ENCODE results near the gene VTN. TPM values are rescaled to one million over a fixed set of nuclear protein-coding genes. Genes with fewer than 3 reads are reported as not detected.

Gene VTN
- total and polyA plus RNA-seq, 2 donors (not counting 1 experiment from before 2014, with no cell fraction given): 0.17 to 3.5 TPM

DNA sequence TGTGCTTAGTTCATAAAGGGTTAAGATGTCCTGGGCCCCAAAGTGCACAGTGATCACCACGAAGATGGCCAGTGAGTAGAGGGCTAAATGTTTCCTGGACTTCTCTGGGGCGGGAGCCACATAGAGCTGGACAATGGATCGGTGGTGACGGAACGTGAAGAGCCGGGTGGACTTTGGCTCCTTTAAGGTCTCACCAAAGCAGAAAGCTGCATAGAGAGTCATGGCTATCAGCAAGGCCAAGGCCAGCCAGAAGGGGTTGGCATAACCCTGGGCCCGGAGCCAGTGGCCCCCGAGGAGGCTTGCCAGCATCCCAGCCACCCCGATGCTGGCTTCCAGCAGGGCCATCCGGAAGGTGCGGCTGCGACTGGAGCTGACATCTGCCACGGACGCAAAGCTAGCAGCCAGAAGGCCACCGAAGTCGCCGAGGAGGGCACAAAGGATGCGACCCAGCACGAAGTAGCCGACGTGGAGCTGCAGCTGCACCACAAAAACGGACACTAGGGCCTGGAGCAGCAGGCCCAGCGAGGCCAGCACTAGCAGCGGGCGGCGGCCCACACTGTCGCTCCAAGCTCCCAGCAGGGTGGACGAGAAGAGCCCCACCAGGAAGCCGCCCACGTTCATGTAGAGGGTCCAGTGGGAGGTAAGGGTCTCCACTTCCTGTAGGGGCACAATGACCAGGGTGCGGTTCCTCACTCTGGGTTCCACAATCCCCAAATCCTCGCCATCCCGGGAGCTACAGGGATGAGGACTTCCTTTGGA is 34.9 kb upstream of the VTN start:
- Histone ChIP-seq H3K4me1 (ENCODE audit: control insufficient read depth, extremely low read depth, insufficient read depth, low read length) (peaks cover 2% of the 10 kb centered on the region), H3K4me3 (replicated peaks in 1 of 4; ENCODE audit: control extremely low read depth in 1 of 4, insufficient read depth in 1 of 4, low read depth in 3 of 4, low read length in 4 of 4) (peak overlapping the region; percentile 37 to 70 (median 48)), H3K79me2 (ENCODE audit: control insufficient read depth, insufficient read depth, low read length) (no peaks in the 10 kb centered on the region), H3K27ac (ENCODE audit: insufficient read depth, low read length) (no peak overlapping the region), H3K9me3 (ENCODE audit: control insufficient read depth, insufficient read depth, low read depth, low read length) (no peaks in the 10 kb centered on the region), H2AFZ (ENCODE audit: low read length) (peak overlapping the region; percentile 60), H3K36me3 (ENCODE audit: control insufficient read depth, insufficient read depth, low read length) (no peaks in the 10 kb centered on the region), H3K9ac (ENCODE audit: insufficient read depth, low read length) (peak overlapping the region; percentile 20), H3K4me2 (ENCODE audit: extremely low read depth, insufficient read depth, low read length) (peak overlapping the region; percentile 49), H3K27me3 (ENCODE audit: control insufficient read depth, insufficient read depth, low read length) (no peaks in the 10 kb centered on the region), H4K20me1 (ENCODE audit: control insufficient read depth, extremely low read depth, insufficient read depth, low read length) (no peaks in the 10 kb centered on the region)
- DNase-seq (ENCODE audit: low read depth in 2 of 2): no peak
- no peak for TF ChIP-seq EZH2 (IDR thresholded peaks at IDR 0.05; ENCODE audit: low read length, missing control alignments)
- TF ChIP-seq, protein P1, sequence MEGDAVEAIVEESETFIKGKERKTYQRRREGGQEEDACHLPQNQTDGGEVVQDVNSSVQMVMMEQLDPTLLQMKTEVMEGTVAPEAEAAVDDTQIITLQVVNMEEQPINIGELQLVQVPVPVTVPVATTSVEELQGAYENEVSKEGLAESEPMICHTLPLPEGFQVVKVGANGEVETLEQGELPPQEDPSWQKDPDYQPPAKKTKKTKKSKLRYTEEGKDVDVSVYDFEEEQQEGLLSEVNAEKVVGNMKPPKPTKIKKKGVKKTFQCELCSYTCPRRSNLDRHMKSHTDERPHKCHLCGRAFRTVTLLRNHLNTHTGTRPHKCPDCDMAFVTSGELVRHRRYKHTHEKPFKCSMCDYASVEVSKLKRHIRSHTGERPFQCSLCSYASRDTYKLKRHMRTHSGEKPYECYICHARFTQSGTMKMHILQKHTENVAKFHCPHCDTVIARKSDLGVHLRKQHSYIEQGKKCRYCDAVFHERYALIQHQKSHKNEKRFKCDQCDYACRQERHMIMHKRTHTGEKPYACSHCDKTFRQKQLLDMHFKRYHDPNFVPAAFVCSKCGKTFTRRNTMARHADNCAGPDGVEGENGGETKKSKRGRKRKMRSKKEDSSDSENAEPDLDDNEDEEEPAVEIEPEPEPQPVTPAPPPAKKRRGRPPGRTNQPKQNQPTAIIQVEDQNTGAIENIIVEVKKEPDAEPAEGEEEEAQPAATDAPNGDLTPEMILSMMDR (conservative IDR thresholded peaks at IDR 0.05 in 1 of 2, IDR thresholded peaks at IDR 0.05 in 1 of 2; ENCODE audit: low read depth in 1 of 2, low read length in 2 of 2): no peak

- H3K4me3 ChIP-seq (replicated peaks in 1 of 4; ENCODE audit: control extremely low read depth in 1 of 4, insufficient read depth in 1 of 4, low read depth in 3 of 4, low read length in 4 of 4): no peak overlapping the region
These were observed 34.3 kb upstream of the VTN start for GRCh38 chr17:28404461-28404811.

DNA sequence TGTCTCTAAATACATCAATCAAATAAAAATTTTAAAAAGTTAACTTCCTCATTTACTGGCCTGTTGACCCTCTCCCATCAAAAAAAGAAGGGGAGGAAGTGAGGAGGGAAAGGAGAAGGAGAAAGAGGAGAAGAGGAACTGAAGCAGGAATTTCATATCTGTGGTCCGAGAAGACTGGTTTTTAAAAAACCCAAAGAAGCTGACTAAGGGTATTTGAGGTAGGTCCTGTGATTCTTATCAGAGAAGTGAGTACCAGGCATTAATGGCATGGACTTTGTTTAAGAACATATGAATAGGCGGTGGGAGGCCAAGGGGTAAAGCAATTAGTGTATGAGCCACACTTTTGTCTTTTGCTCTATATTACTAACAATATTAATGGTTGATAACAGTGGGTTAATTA is 33.9 kb upstream of the VTN start:
- H3K27ac ChIP-seq (ENCODE audit: insufficient read depth, low read length): no peak overlapping the region
- H4K20me1 ChIP-seq (ENCODE audit: control insufficient read depth, extremely low read depth, insufficient read depth, low read length): no peaks in the 10 kb centered on the region
- H3K4me2 ChIP-seq (ENCODE audit: extremely low read depth, insufficient read depth, low read length): no peak overlapping the region
- no peak overlapping the region for H2AFZ ChIP-seq (ENCODE audit: low read length)
- DNase-seq (ENCODE audit: low read depth in 2 of 2): no peak
- H3K36me3 ChIP-seq (ENCODE audit: control insufficient read depth, insufficient read depth, low read length): peaks cover 1% of the 10 kb centered on the region
- H3K9me3 ChIP-seq (ENCODE audit: control insufficient read depth, insufficient read depth, low read depth, low read length): no peaks in the 10 kb centered on the region
- TF ChIP-seq EZH2 (IDR thresholded peaks at IDR 0.05; ENCODE audit: low read length, missing control alignments): no peak
- TF ChIP-seq, protein P1 (conservative IDR thresholded peaks at IDR 0.05 in 1 of 2, IDR thresholded peaks at IDR 0.05 in 1 of 2; ENCODE audit: low read depth in 1 of 2, low read length in 2 of 2): no peak
- no peak overlapping the region for H3K4me3 ChIP-seq (replicated peaks in 1 of 4; ENCODE audit: control extremely low read depth in 1 of 4, insufficient read depth in 1 of 4, low read depth in 3 of 4, low read length in 4 of 4)
- no peaks in the 10 kb centered on the region for H3K79me2 ChIP-seq (ENCODE audit: control insufficient read depth, insufficient read depth, low read length)
- H3K9ac ChIP-seq (ENCODE audit: insufficient read depth, low read length): no peak overlapping the region
- H3K4me1 ChIP-seq (ENCODE audit: control insufficient read depth, extremely low read depth, insufficient read depth, low read length): peaks cover 2% of the 10 kb centered on the region
- no peaks in the 10 kb centered on the region for H3K27me3 ChIP-seq (ENCODE audit: control insufficient read depth, insufficient read depth, low read length)

More at GRCh38 chr17:28404461-28404811, 34.3 kb upstream of the VTN start:
- TF ChIP-seq, protein P1 (conservative IDR thresholded peaks at IDR 0.05 in 1 of 2, IDR thresholded peaks at IDR 0.05 in 1 of 2; ENCODE audit: low read depth in 1 of 2, low read length in 2 of 2): no peak
- TF ChIP-seq EZH2 (IDR thresholded peaks at IDR 0.05; ENCODE audit: low read length, missing control alignments): no peak
- no peak for DNase-seq (ENCODE audit: low read depth in 2 of 2)
- Histone ChIP-seq H3K27ac (ENCODE audit: insufficient read depth, low read length) (no peak overlapping the region), H3K4me2 (ENCODE audit: extremely low read depth, insufficient read depth, low read length) (no peak overlapping the region), H3K4me1 (ENCODE audit: control insufficient read depth, extremely low read depth, insufficient read depth, low read length) (peaks cover 2% of the 10 kb centered on the region), H3K9ac (ENCODE audit: insufficient read depth, low read length) (no peak overlapping the region), H3K36me3 (ENCODE audit: control insufficient read depth, insufficient read depth, low read length) (no peaks in the 10 kb centered on the region), H3K79me2 (ENCODE audit: control insufficient read depth, insufficient read depth, low read length) (no peaks in the 10 kb centered on the region), H3K27me3 (ENCODE audit: control insufficient read depth, insufficient read depth, low read length) (no peaks in the 10 kb centered on the region), H3K9me3 (ENCODE audit: control insufficient read depth, insufficient read depth, low read depth, low read length) (no peaks in the 10 kb centered on the region), H2AFZ (ENCODE audit: low read length) (no peak overlapping the region), H4K20me1 (ENCODE audit: control insufficient read depth, extremely low read depth, insufficient read depth, low read length) (no peaks in the 10 kb centered on the region)

All from fibroblast of lung (primary cell).